GM13977 (cell line): Measurements from ENCODE around the gene BCL2L1.
A peak's percentile ranks its signal among the peaks of the same experiment; 100 is the strongest.

Experiments used
- DNase-seq: peaks from one replicate; pipeline ENCODE4 v3.0.0; 2012; ENCODE audit warnings: low spot score
- CTCF ChIP-seq: IDR thresholded peaks from 2 replicates; pipeline ENCODE4 v1.5.1; 2012; ENCODE audit warnings: mild to moderate bottlenecking, control low read depth; ENCODE audit not compliant: insufficient read depth; ENCODE audit errors: extremely low read depth, missing control alignments
- in situ Hi-C: fragments of 300-500 bp; cut with MboI; formaldehyde crosslinking; loops from one replicate; pipeline ENCODE4 v1.12.0; 2022; ENCODE audit warnings: low sequenced_read_pairs, low pct_unique_long_range_greater_than_20kb, mixed read lengths, inconsistent platforms; ENCODE audit not compliant: unreplicated experiment

Gene BCL2L1

GRCh38 chr20:31718952-31719643 is 3.6 kb downstream of the BCL2L1 start:
- in situ Hi-C loops: no loop called here
- DNase-seq: no peak
- no peak for TF ChIP-seq CTCF

GRCh38 chr20:31717478-31718201 is 5.0 kb downstream of the BCL2L1 start:
- in situ Hi-C loops: no loop called here
- DNase-seq: peak; percentile 79
- TF ChIP-seq CTCF: no peak

- in situ Hi-C loops: no loop called here
- no peak for TF ChIP-seq CTCF
- DNase-seq: no peak
Measured at GRCh38 chr20:31716818-31717477, 5.7 kb downstream of the BCL2L1 start.

GRCh38 chr20:31716351-31716750 is 6.3 kb downstream of the BCL2L1 start:
- in situ Hi-C loops: no loop called here
- TF ChIP-seq CTCF: no peak
- DNase-seq: no peak

- no peak for DNase-seq
- no peak for TF ChIP-seq CTCF
- in situ Hi-C loops: no loop called here
Measured at GRCh38 chr20:31715766-31716165, 6.9 kb downstream of the BCL2L1 start.

- in situ Hi-C loops: no loop called here
- no peak for DNase-seq
- no peak for TF ChIP-seq CTCF
Measured at GRCh38 chr20:31713312-31714273, 9.1 kb downstream of the BCL2L1 start.
